HCT116 (cell line): ENCODE results near the gene TTC9. TPM values are rescaled to one million over a fixed set of nuclear protein-coding genes. Genes with fewer than 3 reads are reported as not detected.

Source experiments
- ATAC-seq: fragments of 200-7000 bp; cut with Tn5 transposase; 2 replicates; pipeline ENCODE4 v1.9.1; 2020; ENCODE audit warnings: mild to moderate bottlenecking, moderate library complexity
- BruUV-seq: library from RNA; stranded (reverse); fragments of 400-500 nt; replicated peaks from 2 replicates; lab custom pipeline; 2021; lab: Mats Ljungman, UMichigan
- CTCF ChIA-PET: fragments of 300-600 bp; sonication (Branson Sonifier 250); formaldehyde crosslinking; loops from one replicate; lab custom pipeline; 2021; ENCODE audit warnings: antibody characterized with exemption; lab: Charles Lee
- POLR2A ChIA-PET: fragments of 300-600, 350-600 bp; sonication (Branson Sonifier 250); formaldehyde crosslinking; loops from one replicate; lab custom pipeline; 2021; ENCODE audit warnings: antibody characterized with exemption; lab: Charles Lee
- RAD21 ChIA-PET, 2 experiments: fragments of 300-600 bp; sonication (Branson Sonifier 250); formaldehyde crosslinking; loops; one replicate each; lab custom pipeline; 2023; ENCODE audit warnings: low total read pairs in 2 of 2; ENCODE audit not compliant: uncharacterized antibody in 2 of 2, unreplicated experiment in 2 of 2, low non-redundant PET in 1 of 2; lab: Charles Lee
- DNase-seq: peaks from one replicate; pipeline ENCODE4 v3.0.0-alpha.2; 2010; ENCODE audit warnings: low read depth, low spot score
- H2AFZ ChIP-seq: fragments of 200-600 bp; shearing (Covaris generic), sonication (generic); 2 replicates; pipeline ENCODE4 v1.6.1; 2017; ENCODE audit warnings: low read depth, mixed run types, mixed read lengths, antibody characterized with exemption, low read length; ENCODE audit not compliant: poor library complexity, severe bottlenecking
- H3K27ac ChIP-seq: 2 replicates; pipeline ENCODE4 v1.5.1; 2012; ENCODE audit warnings: low read depth, low read length
- H3K27me3 ChIP-seq: fragments of 200-600 bp; sonication (generic); 2 replicates; pipeline ENCODE4 v1.6.1; 2016; ENCODE audit warnings: mixed run types, low read length, mixed read lengths; ENCODE audit not compliant: insufficient read depth
- H3K36me3 ChIP-seq, 2 experiments: fragments of 200-500 bp in 1 of 2; fragments of 200-600 bp in 1 of 2; sonication (Bioruptor generic) in 1 of 2; sonication (generic) in 1 of 2; 2 replicates each; pipeline versions ENCODE4 v1.5.1 to v1.6.1; 2014 to 2016; ENCODE audit warnings: low read length in 2 of 2, inconsistent platforms in 1 of 2, mixed read lengths in 1 of 2, mixed run types in 1 of 2; ENCODE audit not compliant: insufficient read depth in 2 of 2, control insufficient read depth in 1 of 2
- H3K4me1 ChIP-seq, 2 experiments: fragments of 200-600 bp in 1 of 2; sonication (generic) in 1 of 2; 2 replicates each; pipeline versions ENCODE4 v1.5.1 to v1.6.1; 2012 to 2017; ENCODE audit warnings: low read length in 2 of 2, inconsistent platforms in 1 of 2, mild to moderate bottlenecking in 1 of 2, mixed read lengths in 1 of 2, mixed run types in 1 of 2, moderate library complexity in 1 of 2; ENCODE audit not compliant: insufficient read depth in 2 of 2, control insufficient read depth in 1 of 2
- H3K4me2 ChIP-seq: fragments of 200-600 bp; sonication (generic); 2 replicates; pipeline ENCODE4 v1.6.1; 2017; ENCODE audit warnings: mixed run types, low read length, mixed read lengths
- H3K4me3 ChIP-seq, 2 experiments: fragments of 200-600 bp in 1 of 2; sonication (generic) in 1 of 2; replicated peaks in 1 of 2; 2 replicates each; pipeline ENCODE4 v1.5.1; 2011 to 2016; ENCODE audit warnings: low read length in 2 of 2, control low read depth in 1 of 2, low read depth in 1 of 2, mild to moderate bottlenecking in 1 of 2, mixed read lengths in 1 of 2, mixed run types in 1 of 2
- H3K79me2 ChIP-seq: fragments of 200-600 bp; sonication (generic); 2 replicates; pipeline ENCODE4 v1.6.1; 2017; ENCODE audit warnings: mild to moderate bottlenecking, mixed run types, low read length, moderate library complexity, mixed read lengths; ENCODE audit not compliant: insufficient read depth
- H3K9ac ChIP-seq: fragments of 200-600 bp; sonication (generic); 2 replicates; pipeline ENCODE4 v1.6.1; 2016; ENCODE audit warnings: low read length, mixed read lengths
- H3K9me2 ChIP-seq: fragments of 200-600 bp; sonication (generic), shearing (Covaris generic); 2 replicates; pipeline ENCODE4 v1.6.1; 2017; ENCODE audit warnings: mixed run types, mild to moderate bottlenecking, moderate library complexity; ENCODE audit not compliant: insufficient read depth
- H3K9me3 ChIP-seq, 2 experiments: fragments of 200-500 bp in 1 of 2; fragments of 200-600 bp in 1 of 2; sonication (Bioruptor generic) in 1 of 2; sonication (generic) in 1 of 2; 2 replicates each; pipeline ENCODE4 v1.6.1; 2014 to 2017; ENCODE audit warnings: low read length in 2 of 2, mixed read lengths in 2 of 2, inconsistent platforms in 1 of 2, low read depth in 1 of 2, mild to moderate bottlenecking in 1 of 2, mixed run types in 1 of 2, moderate library complexity in 1 of 2; ENCODE audit not compliant: control insufficient read depth in 1 of 2, insufficient read depth in 1 of 2
- H4K20me1 ChIP-seq: fragments of 200-600 bp; sonication (generic), shearing (Covaris generic); 2 replicates; pipeline ENCODE4 v1.6.1; 2017; ENCODE audit warnings: mixed run types, mild to moderate bottlenecking, moderate library complexity; ENCODE audit not compliant: insufficient read depth
- EZH2phosphoT487 ChIP-seq: fragments of 200-600 bp; IDR thresholded peaks from 2 replicates; pipeline ENCODE4 v1.6.1; 2018; ENCODE audit warnings: antibody characterized with exemption, borderline replicate concordance
- JUND ChIP-seq: IDR thresholded peaks from 2 replicates; pipeline ENCODE4 v1.6.1; 2012
- RAD21 ChIP-seq: IDR thresholded peaks from 2 replicates; pipeline ENCODE4 v1.6.1; 2012; ENCODE audit warnings: low read depth, mild to moderate bottlenecking
- SP1 ChIP-seq: IDR thresholded peaks from 2 replicates; pipeline ENCODE4 v1.6.1; 2012; ENCODE audit warnings: low read depth
- SRF ChIP-seq: IDR thresholded peaks from 2 replicates; pipeline ENCODE4 v1.6.1; 2012; ENCODE audit warnings: low read depth
- TCF7L2 ChIP-seq: IDR thresholded peaks from 2 replicates; pipeline ENCODE4 v1.7.0; 2011; ENCODE audit warnings: borderline replicate concordance, inconsistent platforms; ENCODE audit not compliant: insufficient read depth, insufficient read length; ENCODE audit errors: extremely low read depth
- ZFX ChIP-seq: fragments of 450-650 bp; IDR thresholded peaks from 2 replicates; pipeline ENCODE4 v1.6.1; 2017
- intact Hi-C: fragments of 100-400 bp; cut with micrococcal nuclease; formaldehyde crosslinking; loops from 2 replicates; pipeline ENCODE4 v1.10.0; 2022
- total RNA-seq: library from RNA; stranded (reverse); gene quantifications from one replicate; pipeline ENCODE4 v1.2.1, GENCODE V29; 2021; ENCODE audit not compliant: unreplicated experiment
- TF ChIP-seq, protein P1 (sequence below), 3 experiments: fragments of 200-600 bp in 1 of 3; sonication (generic) in 1 of 3; IDR thresholded peaks in 2 of 3; conservative IDR thresholded peaks in 1 of 3; 2 replicates each; pipeline ENCODE4 v1.5.1; 2012 to 2017; ENCODE audit warnings: low read depth in 2 of 3, low read length in 2 of 3, antibody characterized with exemption in 1 of 3, borderline replicate concordance in 1 of 3, control low read depth in 1 of 3, mild to moderate bottlenecking in 1 of 3, mixed read lengths in 1 of 3, mixed run types in 1 of 3, moderate library complexity in 1 of 3; ENCODE audit not compliant: insufficient read depth in 1 of 3

TTC9 gene
- total RNA-seq, 1 experiment from 2014 or later = 2.4 TPM

DNA sequence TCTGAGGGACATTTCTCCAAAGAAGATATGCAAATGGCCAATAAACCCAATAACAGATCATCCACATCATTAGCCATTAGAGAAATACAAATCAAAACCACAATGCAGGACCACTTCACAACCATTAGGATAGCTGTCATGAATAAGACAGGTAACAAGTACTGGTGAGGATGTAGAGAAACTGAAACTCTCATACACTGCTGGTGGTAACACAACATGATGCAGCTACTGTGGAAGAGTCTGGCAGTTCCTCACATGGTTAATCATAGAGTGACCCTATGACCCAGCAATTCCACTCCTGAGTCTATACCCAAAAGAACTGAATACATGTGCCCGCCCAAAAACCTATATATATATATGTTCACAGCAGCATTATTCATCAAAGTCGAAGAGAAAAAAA, 39.0 kb downstream of the TTC9 start (continued):
- TF ChIP-seq, protein P1, sequence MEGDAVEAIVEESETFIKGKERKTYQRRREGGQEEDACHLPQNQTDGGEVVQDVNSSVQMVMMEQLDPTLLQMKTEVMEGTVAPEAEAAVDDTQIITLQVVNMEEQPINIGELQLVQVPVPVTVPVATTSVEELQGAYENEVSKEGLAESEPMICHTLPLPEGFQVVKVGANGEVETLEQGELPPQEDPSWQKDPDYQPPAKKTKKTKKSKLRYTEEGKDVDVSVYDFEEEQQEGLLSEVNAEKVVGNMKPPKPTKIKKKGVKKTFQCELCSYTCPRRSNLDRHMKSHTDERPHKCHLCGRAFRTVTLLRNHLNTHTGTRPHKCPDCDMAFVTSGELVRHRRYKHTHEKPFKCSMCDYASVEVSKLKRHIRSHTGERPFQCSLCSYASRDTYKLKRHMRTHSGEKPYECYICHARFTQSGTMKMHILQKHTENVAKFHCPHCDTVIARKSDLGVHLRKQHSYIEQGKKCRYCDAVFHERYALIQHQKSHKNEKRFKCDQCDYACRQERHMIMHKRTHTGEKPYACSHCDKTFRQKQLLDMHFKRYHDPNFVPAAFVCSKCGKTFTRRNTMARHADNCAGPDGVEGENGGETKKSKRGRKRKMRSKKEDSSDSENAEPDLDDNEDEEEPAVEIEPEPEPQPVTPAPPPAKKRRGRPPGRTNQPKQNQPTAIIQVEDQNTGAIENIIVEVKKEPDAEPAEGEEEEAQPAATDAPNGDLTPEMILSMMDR (IDR thresholded peaks at IDR 0.05 in 2 of 3, conservative IDR thresholded peaks at IDR 0.05 in 1 of 3; ENCODE audit: borderline replicate concordance in 1 of 3, insufficient read depth in 1 of 3, low read depth in 2 of 3, low read length in 2 of 3) = no peak

DNA sequence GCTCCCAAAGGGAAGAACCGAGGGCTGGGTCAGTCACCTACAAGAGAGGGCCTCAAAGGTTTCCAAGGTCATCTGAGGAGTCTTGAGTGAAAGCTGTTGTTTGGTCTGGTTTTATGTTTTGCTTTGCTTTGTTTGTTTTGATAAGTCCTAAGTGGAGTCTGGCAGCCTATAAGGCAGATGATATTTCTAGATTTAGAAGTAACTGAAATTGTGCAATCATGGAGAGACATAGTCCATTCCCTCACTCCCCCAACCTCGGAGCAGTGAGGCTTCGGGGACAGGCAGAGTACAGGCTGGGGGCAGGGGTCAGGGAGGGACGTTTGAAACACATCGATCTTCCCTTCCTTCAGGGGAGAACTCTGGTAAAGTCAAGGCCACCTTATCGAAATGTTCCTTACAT, 42.3 kb downstream of the TTC9 start:
- ChIA-PET RAD21 (no interaction called here), CTCF (no interaction called here), POLR2A (no interaction called here)
- TF ChIP-seq JUND (no peak), SRF (no peak), TCF7L2 (no peak), SP1 (no peak), EZH2phosphoT487 (no peak), ZFX (no peak), RAD21 (no peak)
- DNase-seq (no peak), ATAC-seq (no peak)
- no peak overlapping the region for H3K9ac ChIP-seq
- no peak overlapping the region for H3K4me3 ChIP-seq
- no peak overlapping the region for H3K27ac ChIP-seq
- no peak overlapping the region for H2AFZ ChIP-seq
- BruUV-seq = no TSS peak
- no peaks in the 10 kb centered on the region for H3K79me2 ChIP-seq
- intact Hi-C loops = no loop called here
- H3K36me3 ChIP-seq = no peaks in the 10 kb centered on the region
- H3K4me2 ChIP-seq = no peak overlapping the region
- no peaks in the 10 kb centered on the region for H3K9me3 ChIP-seq
- 0 out of 4 replicates have a peak, but pooled peaks cover 0 to 3% of the 10 kb centered on the region in 2 experiments for H3K4me1 ChIP-seq
- no peaks in the 10 kb centered on the region for H3K27me3 ChIP-seq
- no peaks in the 10 kb centered on the region for H4K20me1 ChIP-seq
- no peaks in the 10 kb centered on the region for H3K9me2 ChIP-seq
